ENCODE data around the gene FOLR2. TPM values are rescaled to one million over a fixed set of nuclear protein-coding genes. Genes with fewer than 3 reads are reported as not detected.
"Not testable (repeated sequence)": the region's sequence is repeated elsewhere in the genome, so short reads cannot be mapped to it uniquely, and the experiment has no call there.

Gene FOLR2
- total RNA-seq, 1 donor from 2014 or later: 18.9 TPM

- not testable (repeated sequence) for DNase-seq (ENCODE audit: low spot score)
These were observed 9.8 kb upstream of the FOLR2 start for GRCh38 chr11:72206794-72207193.

DNA sequence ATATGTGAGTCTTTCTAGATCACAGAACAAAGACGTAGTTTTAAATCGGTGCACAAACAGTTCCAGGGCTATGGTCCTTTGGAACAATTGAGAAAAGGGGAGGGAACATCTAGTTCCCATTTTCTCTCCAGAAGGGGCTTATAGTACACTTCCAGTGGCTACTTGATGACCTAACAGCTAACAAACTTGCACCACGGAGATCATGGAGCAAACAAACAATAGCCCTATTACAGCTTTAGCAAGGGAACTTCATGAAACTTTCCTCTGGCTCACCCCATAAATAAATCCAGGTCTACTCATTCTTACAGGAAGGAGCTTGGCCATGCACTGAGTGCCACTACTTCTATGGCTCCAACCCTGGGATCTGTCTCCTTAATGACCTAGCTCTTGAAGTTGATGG is 8.3 kb upstream of the FOLR2 start:
- DNase-seq (ENCODE audit: low spot score): no peak

DNA sequence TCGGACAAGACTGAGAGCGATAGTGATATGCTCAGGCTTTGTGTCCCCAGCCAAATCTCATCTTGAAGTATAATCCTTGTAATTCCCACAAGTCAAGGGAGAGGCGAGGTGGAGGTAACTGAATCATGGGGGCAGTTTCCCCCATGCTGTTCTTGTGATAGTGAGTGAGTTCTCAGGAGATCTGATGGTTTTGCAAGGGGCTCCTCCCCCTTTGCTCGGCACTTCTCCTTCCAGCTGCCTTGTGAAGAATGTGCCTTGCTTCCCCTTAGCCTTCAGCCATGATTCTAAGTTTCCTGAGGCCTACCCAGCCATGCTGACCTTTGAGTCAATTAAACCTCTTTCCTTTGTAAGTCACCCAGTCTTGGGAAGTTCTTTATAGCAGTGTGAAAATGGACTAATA is 7.5 kb upstream of the FOLR2 start:
- DNase-seq (ENCODE audit: low spot score): no peak

GRCh38 chr11:72217841-72218240 is 1.2 kb downstream of the FOLR2 start:
- DNase-seq (ENCODE audit: low spot score): no peak

- DNase-seq (ENCODE audit: low spot score): no peak
These were observed 1.7 kb downstream of the FOLR2 start for GRCh38 chr11:72218251-72218745.

GRCh38 chr11:72220696-72221363 is 4.2 kb downstream of the FOLR2 start:
- DNase-seq (ENCODE audit: low spot score): no peak

- DNase-seq (ENCODE audit: low spot score): no peak
These were observed 4.9 kb downstream of the FOLR2 start for GRCh38 chr11:72221386-72222075.

- DNase-seq (ENCODE audit: low spot score): no peak
These were observed 5.7 kb downstream of the FOLR2 start for GRCh38 chr11:72222106-72222891.

GRCh38 chr11:72222907-72223614 is 6.5 kb downstream of the FOLR2 start:
- DNase-seq (ENCODE audit: low spot score): peak; percentile 94

GRCh38 chr11:72223615-72224563 is 7.3 kb downstream of the FOLR2 start:
- DNase-seq (ENCODE audit: low spot score): peak; percentile 62

DNA sequence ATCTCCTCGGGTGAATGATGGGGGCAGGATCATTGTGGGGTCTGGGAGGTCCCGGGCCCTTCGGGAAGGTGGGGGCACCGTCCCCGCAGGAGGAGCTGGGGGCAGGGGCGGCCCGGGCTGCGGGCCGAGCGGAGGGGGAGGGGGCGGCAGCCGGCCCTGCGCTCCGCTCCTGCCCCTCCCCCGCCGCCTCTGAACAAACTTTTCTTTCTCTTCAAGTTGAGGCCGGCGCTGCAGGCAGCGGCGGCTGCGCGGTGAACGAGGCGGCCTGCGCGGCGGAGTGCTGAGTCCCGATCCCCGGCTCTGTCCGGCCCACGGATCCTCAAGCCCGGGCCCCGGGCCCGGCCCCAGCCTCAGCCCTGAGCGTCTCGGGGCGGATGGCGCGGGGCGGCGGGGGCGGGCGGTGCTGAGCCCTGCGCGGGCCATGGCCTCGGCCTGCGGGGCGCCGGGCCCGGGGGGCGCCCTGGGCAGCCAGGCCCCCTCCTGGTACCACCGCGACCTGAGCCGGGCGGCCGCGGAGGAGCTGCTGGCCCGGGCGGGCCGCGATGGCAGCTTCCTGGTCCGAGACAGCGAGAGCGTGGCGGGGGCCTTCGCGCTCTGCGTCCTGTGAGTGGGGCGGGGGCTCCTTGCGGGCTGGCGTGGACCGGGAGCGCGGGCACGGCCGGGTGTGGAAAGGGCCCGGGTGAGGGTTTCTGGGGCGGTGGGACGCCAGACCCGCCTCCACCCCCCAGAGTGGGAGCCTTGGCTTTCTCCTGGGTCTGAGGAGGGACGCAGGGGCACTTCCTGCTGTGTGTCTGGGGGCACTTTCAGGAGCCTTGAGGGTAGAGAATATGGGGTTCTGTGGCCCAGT is 8.2 kb downstream of the FOLR2 start, which contains the start of gene INPPL1:
Gene INPPL1, plus strand, starts transcription at position 204 of the 847 bp plus-strand sequence. Its CDS starts 218 bp downstream, at position 422.
- no peak for DNase-seq (ENCODE audit: low spot score)

- DNase-seq (ENCODE audit: low spot score): no peak
These were observed 8.9 kb downstream of the FOLR2 start for GRCh38 chr11:72225411-72225951.

- no peak for DNase-seq (ENCODE audit: low spot score)
These were observed 10.1 kb downstream of the FOLR2 start for GRCh38 chr11:72226701-72227100.

GRCh38 chr11:72227316-72228228 is 11.0 kb downstream of the FOLR2 start:
- no peak for DNase-seq (ENCODE audit: low spot score)

GRCh38 chr11:72228229-72228843 is 11.7 kb downstream of the FOLR2 start:
- DNase-seq (ENCODE audit: low spot score): no peak

DNA sequence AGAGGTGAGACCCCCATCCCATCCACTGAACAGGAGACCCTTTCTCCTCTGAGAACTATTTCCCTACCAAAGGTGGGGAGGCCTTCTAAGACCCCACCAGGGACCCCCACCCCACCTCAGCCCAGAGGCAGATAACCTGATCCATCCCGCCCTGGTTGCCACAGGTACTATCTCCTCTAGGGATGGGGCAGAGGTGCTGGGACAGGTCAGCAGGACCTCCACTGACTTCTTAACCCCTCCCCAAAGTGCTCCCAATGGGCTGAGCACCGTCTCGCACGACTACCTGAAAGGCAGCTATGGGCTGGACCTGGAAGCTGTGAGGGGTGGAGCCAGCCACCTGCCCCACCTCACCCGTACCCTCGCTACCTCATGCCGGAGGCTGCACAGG is 12.2 kb downstream of the FOLR2 start:
- DNase-seq (ENCODE audit: low spot score): no peak

DNA sequence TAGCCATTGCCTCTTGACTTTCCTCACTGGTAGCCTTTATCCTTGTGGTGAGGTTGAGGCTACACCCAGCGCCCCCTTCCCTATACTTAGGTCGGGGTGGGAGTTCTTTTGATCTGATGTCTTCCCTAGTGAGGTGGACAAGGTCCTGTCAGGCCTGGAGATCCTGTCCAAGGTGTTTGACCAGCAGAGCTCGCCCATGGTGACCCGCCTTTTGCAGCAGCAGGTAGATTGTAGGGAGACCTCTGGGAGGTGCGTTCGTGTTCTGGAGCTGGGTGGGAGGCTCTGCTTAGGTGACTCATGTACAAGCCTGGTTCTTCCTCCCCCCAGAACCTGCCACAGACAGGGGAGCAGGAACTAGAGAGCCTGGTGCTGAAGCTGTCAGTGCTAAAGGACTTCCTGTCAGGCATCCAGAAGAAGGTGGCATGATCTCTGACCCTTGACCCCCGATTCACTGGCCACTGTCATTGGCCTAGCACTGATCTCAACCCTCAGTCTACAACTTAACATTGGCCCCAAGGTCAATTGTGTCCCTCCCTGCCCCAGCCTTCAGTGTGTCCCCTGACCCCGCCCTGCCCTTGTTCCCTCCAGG is 12.8 kb downstream of the FOLR2 start:
- no peak for DNase-seq (ENCODE audit: low spot score)

All from mucosa of gallbladder (tissue), 1 donor.